HG03159 (cell line): ENCODE measurements around the gene ARHGAP22.
"Not testable (repeated sequence)": the region's sequence is repeated elsewhere in the genome, so short reads cannot be mapped to it uniquely, and the experiment has no call there.

ENCODE experiments used
- ATAC-seq: cut with Tn5 transposase; IDR thresholded peaks from one replicate; pipeline ENCODE4 v1.9.1; 2021; ENCODE audit warnings: mild to moderate bottlenecking, moderate library complexity; ENCODE audit not compliant: unreplicated experiment

The ARHGAP22 gene, protein sequence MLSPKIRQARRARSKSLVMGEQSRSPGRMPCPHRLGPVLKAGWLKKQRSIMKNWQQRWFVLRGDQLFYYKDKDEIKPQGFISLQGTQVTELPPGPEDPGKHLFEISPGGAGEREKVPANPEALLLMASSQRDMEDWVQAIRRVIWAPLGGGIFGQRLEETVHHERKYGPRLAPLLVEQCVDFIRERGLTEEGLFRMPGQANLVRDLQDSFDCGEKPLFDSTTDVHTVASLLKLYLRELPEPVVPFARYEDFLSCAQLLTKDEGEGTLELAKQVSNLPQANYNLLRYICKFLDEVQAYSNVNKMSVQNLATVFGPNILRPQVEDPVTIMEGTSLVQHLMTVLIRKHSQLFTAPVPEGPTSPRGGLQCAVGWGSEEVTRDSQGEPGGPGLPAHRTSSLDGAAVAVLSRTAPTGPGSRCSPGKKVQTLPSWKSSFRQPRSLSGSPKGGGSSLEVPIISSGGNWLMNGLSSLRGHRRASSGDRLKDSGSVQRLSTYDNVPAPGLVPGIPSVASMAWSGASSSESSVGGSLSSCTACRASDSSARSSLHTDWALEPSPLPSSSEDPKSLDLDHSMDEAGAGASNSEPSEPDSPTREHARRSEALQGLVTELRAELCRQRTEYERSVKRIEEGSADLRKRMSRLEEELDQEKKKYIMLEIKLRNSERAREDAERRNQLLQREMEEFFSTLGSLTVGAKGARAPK

DNA sequence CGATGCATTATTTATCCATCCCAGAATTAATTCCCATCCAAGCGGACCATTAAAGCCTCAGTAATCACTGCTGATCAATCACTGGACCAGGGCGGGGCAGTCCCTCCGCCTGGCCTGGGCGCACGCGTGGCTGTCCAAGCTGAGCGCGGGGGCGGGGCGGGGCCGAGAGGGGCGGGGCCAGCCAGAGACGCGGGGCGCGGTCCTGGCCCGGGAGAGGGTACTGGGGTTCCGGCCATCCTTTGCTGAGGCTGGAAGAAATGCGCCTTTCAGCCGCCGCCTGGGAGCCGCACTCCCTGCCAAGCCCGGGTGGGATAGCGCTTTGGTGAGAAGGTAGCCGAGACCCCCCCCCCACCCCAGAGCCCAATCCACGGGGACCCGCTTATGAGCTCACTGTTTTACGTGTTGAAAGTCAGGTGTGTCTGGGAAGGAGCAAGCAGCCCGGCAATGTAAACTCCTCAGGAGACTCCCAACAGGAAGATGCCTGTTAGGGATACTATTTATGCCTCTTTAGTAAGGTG, at the start of gene ARHGAP22:
TSS of gene ARHGAP22 (minus strand) at position 83 of the 518 bp plus-strand sequence. CDS start 277 bp downstream, outside the sequence.
- ATAC-seq = no peak

DNA sequence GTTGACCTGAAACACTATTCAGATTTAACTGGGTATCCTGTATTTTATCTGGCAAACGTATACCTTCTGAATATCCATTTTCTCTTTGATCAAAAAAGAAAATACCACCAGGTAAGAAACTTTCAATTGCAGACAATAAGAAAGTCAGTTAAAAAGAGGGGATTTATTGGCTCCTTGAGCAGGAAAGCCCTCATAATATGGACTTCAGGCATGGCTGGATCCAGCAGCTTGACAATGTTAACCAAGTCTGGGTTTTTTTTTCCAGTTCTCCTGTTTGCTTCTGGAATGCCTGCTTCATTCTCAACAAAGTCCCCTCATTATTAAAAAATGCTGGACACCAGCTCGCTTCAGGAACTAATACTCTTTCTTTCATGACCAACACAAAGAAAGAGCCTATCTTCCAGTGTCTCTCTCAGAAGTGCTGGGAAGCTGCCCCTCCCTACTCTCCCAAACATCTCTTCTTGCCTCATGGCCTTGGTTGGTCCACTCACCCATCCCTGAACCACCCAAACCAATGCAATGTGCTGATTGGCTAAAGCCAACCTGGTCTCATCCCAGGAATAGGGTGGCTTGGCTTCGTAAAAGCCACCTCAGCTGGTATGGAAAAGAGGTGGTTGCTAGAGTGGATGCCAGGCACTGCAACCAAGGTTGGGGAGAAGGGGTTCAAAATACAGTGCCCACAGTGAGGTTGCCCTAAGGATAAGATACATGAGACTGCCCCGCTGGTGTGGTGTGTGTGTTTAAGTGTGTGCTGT, 49.2 kb upstream of the ARHGAP22 start:
- ATAC-seq = no peak

DNA sequence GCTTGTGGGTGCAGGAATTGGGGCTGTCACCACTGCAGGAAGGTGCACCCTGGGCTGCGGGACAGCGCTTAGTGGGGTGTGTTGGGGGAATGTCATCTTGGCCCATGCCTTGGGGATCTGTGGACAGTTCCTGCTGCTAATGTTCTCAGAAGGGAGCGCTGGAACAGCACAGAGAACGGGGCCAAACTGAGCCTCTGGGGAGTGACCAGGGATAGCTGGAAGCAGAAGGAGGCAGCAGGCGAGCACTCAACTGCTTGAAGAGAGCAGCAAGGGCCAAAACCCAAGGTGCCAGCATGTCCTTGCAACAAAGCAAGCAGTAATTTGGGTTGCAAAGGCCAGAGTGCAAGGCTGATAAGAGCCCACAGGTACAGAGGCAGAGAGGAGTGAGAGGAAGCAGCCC, 48.5 kb upstream of the ARHGAP22 start:
- no peak for ATAC-seq

DNA sequence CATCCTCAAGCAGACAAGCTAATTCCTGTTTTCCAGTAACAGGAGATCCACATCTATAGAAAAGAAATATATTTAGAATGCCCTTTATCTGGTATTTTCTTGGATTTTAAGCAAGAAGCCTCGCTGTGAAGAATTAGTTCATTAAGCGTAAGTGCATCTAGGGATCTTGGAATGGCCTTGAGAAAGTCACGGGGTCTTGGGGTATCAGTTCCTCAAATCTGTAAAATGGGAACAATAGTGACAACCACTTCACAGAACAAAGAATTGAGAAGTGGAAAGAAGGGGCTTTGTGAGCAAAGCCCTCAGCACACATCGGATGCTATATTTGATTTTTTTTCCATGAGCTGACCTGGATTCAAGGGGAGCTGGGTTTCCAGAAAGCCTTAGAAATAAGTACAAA, 47.5 kb upstream of the ARHGAP22 start:
- ATAC-seq = no peak

DNA sequence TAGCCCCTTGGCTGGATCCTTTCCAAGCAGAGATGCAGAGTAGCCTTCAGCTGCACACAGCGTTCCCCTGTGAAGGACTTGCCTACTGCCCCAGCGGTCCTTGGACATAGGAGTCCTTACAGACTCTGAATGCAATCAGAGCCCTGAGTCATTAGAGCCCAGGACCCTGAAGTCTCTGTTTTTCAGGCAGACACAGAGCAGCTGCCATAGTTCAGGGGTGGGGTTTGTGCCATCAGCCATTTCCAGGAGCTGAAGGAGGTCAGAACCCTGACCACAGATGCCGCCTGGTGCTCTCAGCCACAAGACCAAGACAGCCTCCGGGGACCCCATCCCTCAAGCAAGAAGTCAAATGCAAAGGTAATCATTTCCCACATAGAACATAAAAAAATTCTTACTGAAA, 47.0 kb upstream of the ARHGAP22 start:
- no peak for ATAC-seq

DNA sequence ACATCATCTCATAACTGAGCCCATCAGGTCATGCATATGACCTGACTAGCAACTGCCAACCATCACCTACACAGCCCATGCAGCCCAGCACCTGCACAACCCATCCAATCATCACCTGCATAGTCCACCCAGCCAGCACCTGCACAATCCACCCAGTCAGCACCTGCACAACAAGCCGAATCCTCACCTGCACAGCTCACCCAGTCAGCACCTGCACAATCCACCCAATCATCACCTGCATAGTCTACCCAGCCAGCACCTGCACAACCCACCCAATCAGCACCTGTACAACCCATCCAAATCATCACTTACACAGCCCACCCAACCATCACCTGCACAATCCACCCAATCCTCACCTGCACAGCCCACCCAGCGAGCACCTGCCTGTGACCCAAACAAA, 46.4 kb upstream of the ARHGAP22 start:
- no peak for ATAC-seq

DNA sequence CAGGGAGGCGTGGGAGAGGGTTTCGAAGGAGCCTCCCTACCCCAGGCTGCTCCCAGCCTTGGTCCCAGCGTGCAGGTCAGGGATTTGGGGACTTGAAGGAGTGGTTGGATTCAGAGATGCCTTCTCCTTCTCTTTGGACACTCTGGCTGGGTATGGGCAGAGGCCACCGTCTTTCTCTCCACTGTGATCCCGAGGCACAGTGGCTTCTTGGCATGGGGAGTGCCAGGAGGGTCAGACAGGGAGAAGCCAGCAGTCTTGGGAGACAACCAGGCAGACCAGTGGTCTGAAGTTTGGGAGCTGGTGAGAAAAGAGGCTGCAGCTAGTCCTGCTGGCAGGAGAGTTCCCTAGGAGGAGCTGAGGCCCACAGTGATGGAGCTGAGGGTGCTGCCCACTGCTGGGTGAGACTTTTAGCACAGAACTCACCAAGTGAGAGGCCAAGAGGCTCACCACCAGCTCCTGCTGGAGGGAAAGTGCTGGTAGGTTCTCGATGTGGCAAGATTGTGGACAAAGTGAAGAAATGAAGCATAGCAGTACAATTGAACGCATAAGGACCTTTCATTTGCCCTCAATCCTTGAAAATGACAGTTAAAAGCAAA, 44.6 kb upstream of the ARHGAP22 start:
- ATAC-seq = no peak

DNA sequence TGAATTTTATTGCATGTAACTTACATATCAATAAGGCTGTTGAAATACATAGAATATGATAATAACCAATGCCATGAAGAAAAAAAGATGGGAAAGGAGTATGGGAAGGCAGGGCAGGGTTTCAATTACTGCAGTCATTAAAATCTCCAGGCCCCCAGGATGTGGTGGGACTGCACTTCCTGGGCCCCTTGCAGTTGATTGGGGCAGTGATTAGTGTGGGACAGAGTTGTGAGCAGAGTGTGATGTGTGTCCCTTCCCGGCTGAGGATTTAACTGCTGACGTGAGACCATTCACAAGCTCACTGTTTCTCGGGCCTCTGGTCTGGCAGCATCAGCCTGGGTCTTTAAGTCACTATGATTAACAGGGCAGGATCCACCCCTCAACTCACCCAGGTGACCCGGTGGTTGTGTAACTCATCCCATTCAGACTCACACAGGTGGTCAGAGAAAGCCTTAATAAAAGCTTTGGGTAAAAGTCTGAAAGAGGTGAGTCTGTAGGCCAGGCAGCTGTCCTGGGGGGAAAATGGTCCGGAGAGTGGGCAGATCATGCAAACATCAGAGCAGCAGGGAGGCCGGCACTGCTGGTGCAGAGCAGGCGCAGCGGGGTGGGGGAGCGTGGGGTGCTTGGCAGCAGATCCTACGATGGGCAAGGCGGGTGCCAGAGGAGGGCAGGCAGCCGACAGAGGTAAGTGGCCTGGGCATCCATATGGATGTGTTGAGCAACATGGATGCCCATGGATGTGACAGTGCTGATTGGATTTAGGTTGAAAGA, 43.5 kb upstream of the ARHGAP22 start:
- ATAC-seq = no peak

DNA sequence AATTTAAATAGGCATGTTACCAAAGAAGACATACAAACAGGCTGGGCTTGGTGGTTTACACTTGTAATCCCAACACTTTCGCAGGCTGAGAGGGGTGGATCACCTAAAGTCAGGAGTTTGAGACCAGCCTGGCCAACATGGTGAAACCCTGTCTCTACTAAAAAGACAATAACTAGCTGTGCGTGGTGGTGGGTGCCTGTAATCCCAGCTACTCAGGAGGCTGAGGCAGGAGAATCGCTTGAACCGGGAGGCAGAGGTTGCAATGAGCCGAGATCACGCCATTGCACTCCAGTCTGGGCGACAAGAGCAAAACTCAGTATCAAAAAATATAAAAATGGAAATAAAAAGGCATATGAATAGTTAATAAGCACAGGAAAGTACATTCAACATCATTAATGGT, 42.2 kb upstream of the ARHGAP22 start:
- not testable (repeated sequence) for ATAC-seq

DNA sequence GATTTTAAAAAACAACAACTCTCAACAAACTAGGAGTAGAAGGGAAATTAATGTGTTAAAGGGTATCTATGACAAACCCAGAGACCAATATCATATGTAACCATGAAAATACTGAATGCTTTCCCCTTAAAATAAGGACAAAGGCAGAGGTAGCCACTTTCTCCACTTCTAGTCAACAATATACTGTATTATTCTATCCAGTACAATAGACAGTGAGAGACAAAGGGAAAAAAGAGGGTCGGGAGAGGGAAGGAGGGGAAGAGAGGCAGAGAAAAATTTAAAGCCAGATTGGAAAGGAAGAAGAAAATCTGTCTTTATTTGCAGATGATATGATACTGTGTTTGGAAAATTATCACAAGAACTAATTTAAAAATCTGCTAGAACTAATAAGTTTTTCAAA, 40.7 kb upstream of the ARHGAP22 start:
- no peak for ATAC-seq

DNA sequence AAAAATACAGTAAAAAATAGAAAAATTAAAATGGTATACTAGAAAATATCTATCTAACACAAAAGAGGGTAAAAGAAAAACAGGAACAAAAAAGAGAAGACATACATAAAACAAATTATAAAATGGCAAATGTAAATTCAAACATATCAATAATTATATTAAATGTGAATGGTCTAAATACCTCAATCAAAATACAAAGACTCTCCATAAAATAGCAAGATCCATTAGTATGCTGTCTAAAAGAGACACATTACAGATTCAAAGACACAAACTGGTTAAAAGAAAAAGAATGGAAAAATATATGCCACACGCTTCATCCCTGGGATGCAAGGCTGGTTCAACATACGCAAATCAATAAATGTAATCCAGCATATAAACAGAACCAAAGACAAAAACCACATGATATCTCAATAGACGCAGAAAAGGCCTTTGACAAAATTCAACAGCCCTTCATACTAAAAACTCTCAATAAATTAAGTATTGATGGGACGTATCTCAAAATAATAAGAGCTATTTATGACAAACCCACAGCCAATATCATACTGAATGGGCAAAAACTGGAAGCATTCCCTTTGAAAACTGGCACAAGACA, 36.3 kb upstream of the ARHGAP22 start:
- ATAC-seq = not testable (repeated sequence)

DNA sequence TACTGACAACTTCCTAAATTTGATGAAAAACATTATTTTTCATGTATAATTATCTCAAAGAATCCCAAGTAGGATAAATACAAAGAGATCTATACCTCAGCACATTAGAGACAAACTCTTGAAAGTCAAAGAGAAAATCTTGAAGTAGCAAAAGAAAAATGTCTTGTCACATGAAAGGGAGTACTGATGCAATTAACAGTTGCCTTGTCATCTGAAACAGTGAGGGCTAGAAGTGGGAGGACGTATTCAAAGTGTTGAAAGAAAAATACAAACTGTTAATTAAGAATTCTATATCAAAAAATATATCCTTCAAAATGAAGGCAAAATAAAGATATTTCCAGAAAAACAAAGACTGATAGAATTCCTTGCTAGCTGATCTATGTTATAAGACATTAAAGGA, 35.5 kb upstream of the ARHGAP22 start:
- ATAC-seq = no peak

DNA sequence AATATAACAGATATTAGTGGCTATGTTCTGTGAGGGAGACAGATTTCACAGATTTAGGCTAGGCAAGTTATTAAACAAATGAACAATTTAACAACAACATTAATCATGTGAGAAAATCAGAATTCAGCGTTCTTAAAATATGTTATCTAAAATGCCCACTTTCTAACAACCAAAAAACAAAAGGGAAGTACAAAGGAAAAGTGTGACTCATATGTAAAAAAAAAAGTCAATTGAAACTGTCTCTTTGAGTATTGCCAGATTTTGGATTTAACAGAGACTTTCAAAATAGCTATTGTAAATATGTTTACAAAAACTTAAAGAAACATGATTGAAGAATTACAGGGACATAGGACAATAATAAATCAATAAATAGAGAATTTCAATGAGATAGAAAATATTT, 34.8 kb upstream of the ARHGAP22 start:
- no peak for ATAC-seq

DNA sequence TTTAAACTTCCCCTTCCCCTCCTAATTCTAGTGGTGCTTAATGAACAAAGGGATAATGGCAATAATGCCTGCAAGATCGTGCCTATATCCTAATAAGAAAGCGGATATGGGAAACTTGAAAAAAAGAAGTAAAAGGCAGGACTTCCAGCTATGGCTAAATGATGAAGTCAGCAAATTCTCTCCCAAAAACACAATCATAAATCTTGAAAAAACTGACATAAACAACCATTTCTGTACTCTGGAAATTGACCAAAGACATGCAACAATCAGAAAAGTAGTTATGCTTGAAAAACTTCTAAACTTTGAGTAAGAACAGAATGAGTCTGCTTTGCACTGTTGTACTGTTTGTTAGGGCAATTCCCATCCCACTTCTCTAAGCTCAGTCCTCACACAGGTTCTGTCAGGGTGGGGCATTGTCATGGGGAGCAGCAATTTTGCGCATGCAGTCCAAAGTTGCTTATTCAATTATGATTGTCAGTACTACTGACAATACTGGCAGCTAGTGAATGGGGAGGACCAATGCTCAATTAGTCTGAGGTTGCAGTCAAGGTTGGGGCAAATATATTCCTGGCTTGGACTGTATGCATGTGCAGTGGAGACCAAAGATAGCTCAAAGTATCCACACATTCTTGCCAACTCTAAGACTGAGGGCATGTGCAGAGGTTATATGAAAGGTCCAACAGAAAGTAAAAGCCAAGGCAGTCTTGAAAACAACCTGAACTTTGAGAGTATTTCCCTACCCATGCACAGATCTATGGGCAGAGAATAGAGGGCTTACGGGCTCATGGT, 34.1 kb upstream of the ARHGAP22 start:
- no peak for ATAC-seq

DNA sequence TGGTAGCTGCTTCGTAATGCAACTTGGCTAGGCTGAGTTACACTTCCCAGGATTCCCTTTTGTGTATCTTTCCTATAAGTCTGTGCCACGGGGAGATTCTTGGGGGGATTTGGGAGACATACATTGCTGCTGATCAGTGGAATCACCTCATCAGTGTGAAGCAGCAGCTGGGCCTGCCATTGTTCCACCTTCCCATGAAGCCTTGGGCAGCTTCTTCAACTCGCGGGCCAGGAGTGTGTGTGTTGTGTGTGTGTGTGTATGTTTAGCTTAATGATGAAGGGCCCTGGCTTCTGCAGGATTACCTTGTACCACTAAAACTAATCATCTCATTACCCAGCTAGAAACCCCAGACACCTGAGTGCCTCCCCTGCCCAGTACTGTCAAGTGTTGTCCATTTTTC, 33.3 kb upstream of the ARHGAP22 start:
- ATAC-seq = no peak

DNA sequence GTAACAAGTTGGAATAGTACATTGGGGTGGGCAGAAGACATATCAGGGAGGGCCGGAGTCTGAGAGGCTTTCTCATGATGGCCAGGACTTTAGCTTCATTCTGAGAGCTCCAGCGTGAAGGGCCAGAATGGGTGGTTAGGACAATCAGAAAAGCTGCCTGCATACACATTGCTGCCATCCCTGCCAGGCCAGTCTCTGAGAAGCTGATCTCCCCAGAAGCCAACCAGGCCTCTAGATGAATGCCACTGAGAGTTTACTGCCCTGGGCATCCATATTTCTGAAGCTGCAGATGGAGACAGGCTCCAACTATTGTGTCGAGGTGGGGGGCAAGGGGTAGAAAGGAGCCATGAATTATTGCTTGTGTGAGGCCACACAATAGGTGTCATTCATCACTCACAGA, 32.0 kb upstream of the ARHGAP22 start:
- no peak for ATAC-seq

DNA sequence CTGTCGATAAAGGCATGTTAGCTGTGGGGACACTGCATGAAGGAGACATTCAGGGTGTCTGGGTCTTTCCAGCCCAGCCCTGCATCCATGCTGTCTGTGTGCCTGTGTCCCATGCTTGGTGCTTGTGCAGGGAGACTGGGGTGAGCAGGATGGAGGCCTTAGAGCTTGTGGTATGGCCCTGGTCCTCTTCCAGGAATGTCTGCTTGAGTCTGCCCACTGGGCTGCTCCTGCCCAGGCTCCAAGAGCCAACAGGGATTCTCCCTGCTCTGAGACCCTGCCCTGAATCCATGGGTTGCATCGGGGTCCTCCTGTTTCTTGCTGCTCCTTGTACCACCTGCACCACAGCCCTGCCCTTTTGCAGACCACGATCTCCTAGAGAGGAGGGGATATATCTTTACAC, 31.4 kb upstream of the ARHGAP22 start:
- ATAC-seq = no peak

DNA sequence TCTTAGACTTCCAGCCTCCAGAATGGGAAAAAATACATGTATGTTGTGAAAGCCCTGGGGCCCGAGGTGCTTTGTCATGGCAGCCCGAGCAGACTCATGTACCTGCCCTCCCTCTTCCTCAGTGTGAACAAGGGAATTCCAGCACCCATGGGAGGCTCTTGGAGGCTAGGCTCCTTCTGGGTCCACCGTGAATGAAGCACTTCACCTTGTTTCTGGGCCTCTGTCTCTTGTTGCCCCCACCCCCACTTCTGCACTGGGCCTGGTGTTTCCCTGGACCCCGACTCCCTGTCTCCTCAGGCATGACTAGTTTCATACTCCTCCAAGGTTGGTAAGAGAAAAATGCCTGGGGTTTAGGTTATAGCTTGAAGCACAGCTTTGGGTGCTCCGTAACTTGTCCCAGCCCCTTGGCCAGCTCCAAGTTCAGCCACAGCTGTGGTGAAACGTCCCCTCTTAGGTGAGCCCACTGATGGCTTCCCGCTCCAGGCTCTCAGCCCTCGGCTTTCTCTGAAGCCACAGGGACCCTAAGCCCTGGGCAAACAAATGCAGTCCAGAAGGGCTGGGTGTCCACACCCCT, 30.2 kb upstream of the ARHGAP22 start:
- ATAC-seq = no peak
